Stimulated activated CD4-positive, alpha-beta T cell treated with anti-CD3 and anti-CD28 coated beads, Interleukin-2, amount 100 ng/mL, for 48 hours (primary cell): ENCODE data around the gene CARD11.
A peak's percentile ranks its signal among the peaks of the same experiment; 100 is the strongest.

ENCODE experiments used
- DNase-seq, 2 donors: peaks; one replicate each; pipeline ENCODE4 v3.0.0-alpha.2; 2020

CARD11 gene

GRCh38 chr7:2864204-2864985 is 179.3 kb downstream of the CARD11 start:
- no peak for DNase-seq

GRCh38 chr7:2863461-2864066 is 180.1 kb downstream of the CARD11 start:
- DNase-seq = peak; percentile 64 to 70

GRCh38 chr7:2862831-2863361 is 180.8 kb downstream of the CARD11 start:
- no peak for DNase-seq

- DNase-seq = no peak
Observed at GRCh38 chr7:2861509-2861908, 182.2 kb downstream of the CARD11 start.

GRCh38 chr7:2860627-2861133 is 183.0 kb downstream of the CARD11 start:
- DNase-seq = no peak

- DNase-seq = no peak
Observed at GRCh38 chr7:2859952-2860351, 183.7 kb downstream of the CARD11 start.

- DNase-seq = no peak
Observed at GRCh38 chr7:2858621-2859020, 185.0 kb downstream of the CARD11 start.

- no peak for DNase-seq
Observed at GRCh38 chr7:2856388-2857169, 187.1 kb downstream of the CARD11 start.
